Activated CD8-positive, alpha-beta T cell treated with anti-CD3 and anti-CD28 coated beads for 36 hours (primary cell): ENCODE results near the gene MCF2L2. TPM values are rescaled to one million over a fixed set of nuclear protein-coding genes. Genes with fewer than 3 reads are reported as not detected.

Experiments
- ATAC-seq: fragments of 200-7000 bp; cut with Tn5 transposase; one replicate; pipeline ENCODE4 v1.10.0; 2021; ENCODE audit warnings: mild to moderate bottlenecking, moderate library complexity
- CTCF ChIA-PET: fragments of 350-600 bp; sonication (Branson Sonifier 250); formaldehyde crosslinking; loops from one replicate; lab custom pipeline; 2021; ENCODE audit warnings: antibody characterized with exemption; lab: Charles Lee
- POLR2A ChIA-PET: fragments of 350-600 bp; sonication (Branson Sonifier 250); formaldehyde crosslinking; loops from one replicate; lab custom pipeline; 2021; ENCODE audit warnings: antibody characterized with exemption; lab: Charles Lee
- DNase-seq: peaks from one replicate; pipeline ENCODE4 v3.0.0-alpha.2; 2020
- H3K27ac Mint-ChIP-seq: one replicate; pipeline ENCODE4 v1.8.0; 2021; ENCODE audit warnings: mild to moderate bottlenecking, mixed read lengths
- H3K27me3 Mint-ChIP-seq: one replicate; pipeline ENCODE4 v1.8.0; 2021; ENCODE audit warnings: mixed read lengths
- H3K36me3 Mint-ChIP-seq: one replicate; pipeline ENCODE4 v1.8.0; 2021; ENCODE audit warnings: low read depth, mixed read lengths
- H3K4me1 Mint-ChIP-seq: one replicate; pipeline ENCODE4 v1.8.0; 2021; ENCODE audit warnings: low read depth, mixed read lengths
- H3K4me3 Mint-ChIP-seq: one replicate; pipeline ENCODE4 v1.8.0; 2021; ENCODE audit warnings: mild to moderate bottlenecking, moderate library complexity, mixed read lengths
- H3K9me3 Mint-ChIP-seq: one replicate; pipeline ENCODE4 v1.8.0; 2021; ENCODE audit warnings: mixed read lengths
- intact Hi-C: fragments of 100-400 bp; cut with micrococcal nuclease; formaldehyde crosslinking; loops from one replicate; pipeline ENCODE4 v1.10.0; 2022
- total RNA-seq, 2 experiments: library from RNA; stranded (reverse); gene quantifications; one replicate each; pipeline ENCODE4 v1.2.3, GENCODE V29; 2021
- TF ChIP-seq, protein P1 (sequence below): fragments of 200-600 bp; IDR thresholded peaks from one replicate; pipeline ENCODE4 v1.8.0; 2022; ENCODE audit warnings: antibody characterized with exemption, mild to moderate bottlenecking

Gene MCF2L2
- total RNA-seq, 2 experiments from 2014 or later: 3.5 to 3.7 TPM

DNA sequence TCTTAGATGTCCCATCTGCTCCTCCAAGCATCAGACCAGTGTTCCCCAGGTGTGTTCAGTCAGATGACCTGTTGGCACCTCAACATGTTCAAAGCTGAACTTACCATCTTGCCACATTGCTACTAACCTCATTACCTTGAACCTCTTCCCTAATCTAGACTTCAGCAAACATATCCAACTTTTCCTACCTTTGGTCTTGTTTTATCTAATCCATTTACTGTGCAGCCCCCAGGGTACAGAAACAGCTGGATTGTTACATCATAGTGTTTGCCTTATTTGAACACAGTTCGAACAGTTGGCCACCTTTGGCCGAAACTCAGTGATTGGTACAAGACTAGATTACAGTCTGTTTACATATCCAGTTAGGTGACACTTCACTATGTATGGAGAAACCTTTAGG is 36.1 kb upstream of the MCF2L2 start:
- POLR2A ChIA-PET: no interaction called here
- TF ChIP-seq, protein P1, sequence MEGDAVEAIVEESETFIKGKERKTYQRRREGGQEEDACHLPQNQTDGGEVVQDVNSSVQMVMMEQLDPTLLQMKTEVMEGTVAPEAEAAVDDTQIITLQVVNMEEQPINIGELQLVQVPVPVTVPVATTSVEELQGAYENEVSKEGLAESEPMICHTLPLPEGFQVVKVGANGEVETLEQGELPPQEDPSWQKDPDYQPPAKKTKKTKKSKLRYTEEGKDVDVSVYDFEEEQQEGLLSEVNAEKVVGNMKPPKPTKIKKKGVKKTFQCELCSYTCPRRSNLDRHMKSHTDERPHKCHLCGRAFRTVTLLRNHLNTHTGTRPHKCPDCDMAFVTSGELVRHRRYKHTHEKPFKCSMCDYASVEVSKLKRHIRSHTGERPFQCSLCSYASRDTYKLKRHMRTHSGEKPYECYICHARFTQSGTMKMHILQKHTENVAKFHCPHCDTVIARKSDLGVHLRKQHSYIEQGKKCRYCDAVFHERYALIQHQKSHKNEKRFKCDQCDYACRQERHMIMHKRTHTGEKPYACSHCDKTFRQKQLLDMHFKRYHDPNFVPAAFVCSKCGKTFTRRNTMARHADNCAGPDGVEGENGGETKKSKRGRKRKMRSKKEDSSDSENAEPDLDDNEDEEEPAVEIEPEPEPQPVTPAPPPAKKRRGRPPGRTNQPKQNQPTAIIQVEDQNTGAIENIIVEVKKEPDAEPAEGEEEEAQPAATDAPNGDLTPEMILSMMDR: no peak
- no peaks in the 10 kb centered on the region for H3K9me3 Mint-ChIP-seq
- H3K4me3 Mint-ChIP-seq: no peak overlapping the region
- intact Hi-C loops: loop anchor here (10.0 kb wide), 1 partner anchor 420 kb away; the partner anchor contains the start of gene PARL
- ATAC-seq (no peak), DNase-seq (no peak)
- no peak overlapping the region for H3K27ac Mint-ChIP-seq
- H3K27me3 Mint-ChIP-seq: peaks cover 1% of the 10 kb centered on the region
- CTCF ChIA-PET: no interaction called here
- peaks cover 15% of the 10 kb centered on the region for H3K4me1 Mint-ChIP-seq
- no peaks in the 10 kb centered on the region for H3K36me3 Mint-ChIP-seq

DNA sequence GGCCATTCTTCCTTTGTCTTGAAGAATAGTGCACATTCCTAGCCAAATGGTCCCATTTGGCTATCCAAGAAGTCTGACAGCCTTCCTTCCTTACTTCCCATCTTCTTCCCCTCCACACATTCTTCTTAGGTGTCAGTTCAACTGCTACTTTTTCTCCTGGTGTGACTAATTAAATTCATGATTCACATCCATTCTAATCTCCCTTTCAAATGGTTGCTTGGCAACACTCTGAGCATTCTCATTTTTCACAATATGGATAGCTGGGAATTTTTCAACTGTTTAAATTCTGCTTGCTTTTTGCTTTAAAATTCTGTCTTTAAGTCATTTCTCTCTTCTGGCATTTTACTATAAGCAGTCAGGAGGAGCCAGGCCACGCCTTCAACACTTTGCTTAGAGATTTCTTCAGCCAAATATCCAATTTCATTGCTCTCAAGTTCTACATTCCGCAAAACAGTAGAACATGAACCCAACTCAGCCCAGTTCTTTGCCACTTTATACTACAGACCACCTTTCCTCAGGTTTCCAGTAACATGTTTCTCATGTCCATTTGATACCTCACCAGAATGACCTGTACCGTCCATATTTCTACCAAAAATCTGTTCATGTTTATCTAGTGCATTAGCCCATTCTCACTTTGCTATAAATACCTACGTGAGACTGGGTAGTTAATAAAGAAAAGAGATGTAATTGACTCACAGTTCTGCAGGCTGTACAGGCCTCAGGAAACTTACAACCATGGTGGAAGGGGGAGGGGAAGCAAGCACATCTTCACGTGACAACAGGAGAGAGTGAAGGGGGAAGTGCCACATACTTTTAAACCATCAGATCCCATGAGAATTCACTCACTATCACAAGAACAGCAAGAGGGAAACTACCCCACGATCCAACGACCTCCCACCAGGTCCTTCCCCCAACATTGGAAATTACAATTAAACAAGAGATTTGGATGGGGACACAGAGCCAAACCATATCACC is 31.9 kb upstream of the MCF2L2 start:
- CTCF ChIA-PET: no interaction called here
- Mint-ChIP-seq H3K9me3 (no peaks in the 10 kb centered on the region), H3K4me1 (no peaks in the 10 kb centered on the region), H3K36me3 (no peaks in the 10 kb centered on the region), H3K4me3 (no peak overlapping the region), H3K27me3 (peaks cover 1% of the 10 kb centered on the region), H3K27ac (no peak overlapping the region)
- intact Hi-C loops: loop anchor here (10.0 kb wide), 1 partner anchor 424 kb away; the partner anchor contains the start of gene PARL
- ATAC-seq (no peak), DNase-seq (no peak)
- POLR2A ChIA-PET: no interaction called here
- TF ChIP-seq, protein P1: no peak

DNA sequence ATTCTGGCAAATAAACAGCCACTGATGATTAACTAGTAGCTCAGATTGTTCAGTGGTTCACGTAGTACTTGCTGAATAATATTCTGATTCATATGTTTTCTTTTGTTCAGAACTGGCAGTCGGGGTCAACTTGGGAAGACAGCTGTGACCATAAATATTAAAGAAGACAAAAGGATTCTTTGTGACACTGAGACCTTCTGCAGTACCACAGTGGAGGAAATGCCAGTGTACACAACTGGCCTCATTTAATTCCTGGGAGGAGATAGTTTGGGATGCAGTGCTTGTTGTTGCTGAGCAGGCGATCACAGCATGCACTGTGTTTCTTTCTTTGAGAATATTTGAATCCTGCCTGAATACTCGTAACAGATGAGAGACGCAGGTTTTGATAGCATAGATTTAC is 26.7 kb upstream of the MCF2L2 start:
- CTCF ChIA-PET: interaction anchor here (1.0 kb wide), 1 partner anchor 312 kb away, joined by 3 read pairs; no protein-coding TSS in a partner anchor
- DNase-seq (no peak), ATAC-seq (no peak)
- Mint-ChIP-seq H3K9me3 (no peaks in the 10 kb centered on the region), H3K36me3 (peaks cover 5% of the 10 kb centered on the region), H3K27me3 (no peaks in the 10 kb centered on the region), H3K4me1 (no peaks in the 10 kb centered on the region), H3K4me3 (no peak overlapping the region), H3K27ac (no peak overlapping the region)
- intact Hi-C loops: no loop called here
- POLR2A ChIA-PET: interaction anchor here (0.9 kb wide), 2 partner anchors 62 to 244 kb away, joined by 3 read pairs; no protein-coding TSS in a partner anchor
- TF ChIP-seq, protein P1: no peak

DNA sequence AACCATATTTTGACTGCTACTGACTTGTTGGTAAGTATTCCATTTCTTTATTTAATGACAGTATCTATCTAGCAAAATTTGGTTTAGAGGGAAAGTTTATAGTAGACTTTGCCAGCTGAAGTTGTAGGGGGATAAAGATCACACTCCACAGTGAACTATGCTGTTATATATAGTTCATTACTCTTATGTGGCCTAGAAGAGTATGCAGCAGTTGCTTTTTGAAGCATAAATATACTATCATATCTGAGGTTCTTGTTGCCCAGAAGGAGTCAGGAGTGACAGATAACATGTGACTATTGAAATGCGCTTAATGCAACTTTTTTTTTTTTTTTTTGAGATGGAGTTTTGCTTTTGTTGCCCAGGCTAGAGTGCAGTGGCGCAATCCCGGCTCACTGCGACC is 25.6 kb upstream of the MCF2L2 start:
- TF ChIP-seq, protein P1: no peak

More for the DNA sequence above, 25.6 kb upstream of the MCF2L2 start:
- peaks cover 5% of the 10 kb centered on the region for H3K36me3 Mint-ChIP-seq
- POLR2A ChIA-PET: no interaction called here
- no peak overlapping the region for H3K4me3 Mint-ChIP-seq
- no peak overlapping the region for H3K27ac Mint-ChIP-seq
- CTCF ChIA-PET: interaction anchor here (1.4 kb wide), 1 partner anchor 431 kb away, joined by 4 read pairs; the partner anchor contains the start of gene PARL
- intact Hi-C loops: no loop called here
- no peaks in the 10 kb centered on the region for H3K9me3 Mint-ChIP-seq
- ATAC-seq: no peak
- H3K27me3 Mint-ChIP-seq: no peaks in the 10 kb centered on the region
- peaks cover under 1% of the 10 kb centered on the region for H3K4me1 Mint-ChIP-seq
- DNase-seq: no peak
